ENCODE results near the gene FAM20C.

The FAM20C gene

GRCh38 chr7:278081-278480 lies 85.7 kb downstream of the FAM20C start:
- DNase-seq: no peak

GRCh38 chr7:279821-280220 lies 87.5 kb downstream of the FAM20C start:
- DNase-seq: no peak

- DNase-seq: no peak
These were observed 88.1 kb downstream of the FAM20C start for GRCh38 chr7:280461-280860.

- DNase-seq: no peak
These were observed 89.3 kb downstream of the FAM20C start for GRCh38 chr7:281637-282036.

- DNase-seq: no peak
These were observed 90.2 kb downstream of the FAM20C start for GRCh38 chr7:282621-283020.

GRCh38 chr7:284762-285722 lies 92.7 kb downstream of the FAM20C start:
- no peak for DNase-seq

GRCh38 chr7:285731-286130 lies 93.4 kb downstream of the FAM20C start:
- DNase-seq: no peak

GRCh38 chr7:286266-286665 lies 93.9 kb downstream of the FAM20C start:
- DNase-seq: no peak

- DNase-seq: no peak
These were observed 96.3 kb downstream of the FAM20C start for GRCh38 chr7:288671-289101.

GRCh38 chr7:289209-289755 lies 96.9 kb downstream of the FAM20C start:
- no peak for DNase-seq

- no peak for DNase-seq
These were observed 97.6 kb downstream of the FAM20C start, which contains the start of gene FOXL3 for GRCh38 chr7:289756-290553. FOXL3 (plus strand) TSS chr7:290170; CDS start chr7:290170, 0 bp downstream.

GRCh38 chr7:290554-291372 lies 98.4 kb downstream of the FAM20C start:
- DNase-seq: no peak

GRCh38 chr7:291373-292092 lies 99.2 kb downstream of the FAM20C start:
- DNase-seq: no peak

- no peak for DNase-seq
These were observed 99.9 kb downstream of the FAM20C start for GRCh38 chr7:292226-292625.

- no peak for DNase-seq
These were observed 100.5 kb downstream of the FAM20C start for GRCh38 chr7:292826-293225.

- DNase-seq: no peak
These were observed 101.5 kb downstream of the FAM20C start for GRCh38 chr7:293681-294439.

- DNase-seq: no peak
These were observed 102.2 kb downstream of the FAM20C start for GRCh38 chr7:294440-295154.

GRCh38 chr7:295155-296154 lies 103.1 kb downstream of the FAM20C start:
- no peak for DNase-seq

GRCh38 chr7:296373-296945 lies 104.1 kb downstream of the FAM20C start:
- DNase-seq: no peak
